HEK293 (cell line): ENCODE measurements around the gene HERC2.

Experiments used
- ZBTB7A ChIP-seq: fragments of 450-650 bp; formaldehyde crosslinking; IDR thresholded peaks from 2 replicates; pipeline ENCODE4 v1.5.1; 2016; ENCODE audit warnings: low read depth, missing biosample characterization, missing genetic modification characterization
- ZNF239 ChIP-seq: fragments of 450-650 bp; formaldehyde crosslinking; IDR thresholded peaks from 2 replicates; pipeline ENCODE4 v1.5.1; 2016; ENCODE audit warnings: missing biosample characterization, missing genetic modification characterization
- ZNF362 ChIP-seq: fragments of 450-650 bp; formaldehyde crosslinking; IDR thresholded peaks from 2 replicates; pipeline ENCODE4 v1.5.1; 2016; ENCODE audit warnings: missing biosample characterization, missing genetic modification characterization
- ZNF580 ChIP-seq: fragments of 450-650 bp; formaldehyde crosslinking; IDR thresholded peaks from 2 replicates; pipeline ENCODE4 v1.5.1; 2016; ENCODE audit warnings: missing biosample characterization, missing genetic modification characterization
- ZNF670 ChIP-seq: fragments of 450-650 bp; formaldehyde crosslinking; IDR thresholded peaks from 2 replicates; pipeline ENCODE4 v1.5.1; 2016; ENCODE audit warnings: missing biosample characterization, missing genetic modification characterization, low read depth
- TF ChIP-seq, protein P1 (sequence below): fragments of 450-650 bp; formaldehyde crosslinking; IDR thresholded peaks from 2 replicates; pipeline ENCODE4 v1.5.1; 2017; ENCODE audit warnings: missing biosample characterization, missing genetic modification characterization

GRCh38 chr15:28273873-28274610 is 47.9 kb downstream of the HERC2 start:
- TF ChIP-seq, protein P1, sequence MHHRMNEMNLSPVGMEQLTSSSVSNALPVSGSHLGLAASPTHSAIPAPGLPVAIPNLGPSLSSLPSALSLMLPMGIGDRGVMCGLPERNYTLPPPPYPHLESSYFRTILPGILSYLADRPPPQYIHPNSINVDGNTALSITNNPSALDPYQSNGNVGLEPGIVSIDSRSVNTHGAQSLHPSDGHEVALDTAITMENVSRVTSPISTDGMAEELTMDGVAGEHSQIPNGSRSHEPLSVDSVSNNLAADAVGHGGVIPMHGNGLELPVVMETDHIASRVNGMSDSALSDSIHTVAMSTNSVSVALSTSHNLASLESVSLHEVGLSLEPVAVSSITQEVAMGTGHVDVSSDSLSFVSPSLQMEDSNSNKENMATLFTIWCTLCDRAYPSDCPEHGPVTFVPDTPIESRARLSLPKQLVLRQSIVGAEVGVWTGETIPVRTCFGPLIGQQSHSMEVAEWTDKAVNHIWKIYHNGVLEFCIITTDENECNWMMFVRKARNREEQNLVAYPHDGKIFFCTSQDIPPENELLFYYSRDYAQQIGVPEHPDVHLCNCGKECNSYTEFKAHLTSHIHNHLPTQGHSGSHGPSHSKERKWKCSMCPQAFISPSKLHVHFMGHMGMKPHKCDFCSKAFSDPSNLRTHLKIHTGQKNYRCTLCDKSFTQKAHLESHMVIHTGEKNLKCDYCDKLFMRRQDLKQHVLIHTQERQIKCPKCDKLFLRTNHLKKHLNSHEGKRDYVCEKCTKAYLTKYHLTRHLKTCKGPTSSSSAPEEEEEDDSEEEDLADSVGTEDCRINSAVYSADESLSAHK: no peak
- no peak for TF ChIP-seq ZNF670 (tag by site-specific recombination)
- TF ChIP-seq ZNF580 (tag by site-specific recombination): no peak
- TF ChIP-seq ZNF239: no peak
- no peak for TF ChIP-seq ZNF362 (tag by site-specific recombination)
- TF ChIP-seq ZBTB7A (tag by site-specific recombination): no peak
